VCaP (cell line): Measurements from ENCODE around the gene LDB2.

Source experiments
- H3K27ac ChIP-seq: fragments of 450-650 bp; 2 replicates; pipeline ENCODE4 v1.5.1; 2017
- CTCF ChIP-seq: fragments of 450-650 bp; conservative IDR thresholded peaks from 2 replicates; pipeline ENCODE4 v1.5.1; 2017; ENCODE audit warnings: mild to moderate bottlenecking, moderate library complexity

The LDB2 gene

GRCh38 chr4:16667464-16667863, 231.0 kb downstream of the LDB2 start:
- no peak for TF ChIP-seq CTCF
- no peak overlapping the region for H3K27ac ChIP-seq

GRCh38 chr4:16665942-16666551, 232.4 kb downstream of the LDB2 start:
- no peak for TF ChIP-seq CTCF
- H3K27ac ChIP-seq = no peak overlapping the region

GRCh38 chr4:16663732-16664131, 234.7 kb downstream of the LDB2 start:
- H3K27ac ChIP-seq = no peak overlapping the region
- no peak for TF ChIP-seq CTCF

GRCh38 chr4:16663307-16663706, 235.1 kb downstream of the LDB2 start:
- TF ChIP-seq CTCF = no peak
- H3K27ac ChIP-seq = no peak overlapping the region

GRCh38 chr4:16661813-16662212, 236.6 kb downstream of the LDB2 start:
- TF ChIP-seq CTCF = no peak
- no peak overlapping the region for H3K27ac ChIP-seq

- no peak for TF ChIP-seq CTCF
- H3K27ac ChIP-seq = no peak overlapping the region
These were observed 237.8 kb downstream of the LDB2 start for GRCh38 chr4:16660656-16661055.

GRCh38 chr4:16659694-16660093, 238.8 kb downstream of the LDB2 start:
- no peak overlapping the region for H3K27ac ChIP-seq
- no peak for TF ChIP-seq CTCF
